Central memory CD8-positive, alpha-beta T cell (primary cell): Measurements from ENCODE around the gene MAGEA4.

Experiments used
- ATAC-seq: fragments of 150-1000 bp; cut with Tn5 transposase; replicated peaks from 2 replicates; pipeline ENCODE4 v1.10.0; 2022; ENCODE audit warnings: mild to moderate bottlenecking, moderate FRiP score, moderate number of reproducible peaks; ENCODE audit not compliant: poor library complexity, severe bottlenecking; ENCODE audit errors: extremely low read depth
- DNase-seq, 2 donors: peaks; one replicate each; pipeline ENCODE4 v3.0.0; 2021; ENCODE audit warnings: low spot score in 2 of 2
- H3K27ac Mint-ChIP-seq: one replicate; pipeline ENCODE4 v1.8.0; 2022; ENCODE audit warnings: low read depth, mild to moderate bottlenecking, moderate library complexity, mixed read lengths
- H3K27me3 Mint-ChIP-seq: one replicate; pipeline ENCODE4 v1.8.0; 2022; ENCODE audit warnings: mixed read lengths
- H3K36me3 Mint-ChIP-seq: one replicate; pipeline ENCODE4 v1.8.0; 2022; ENCODE audit warnings: mild to moderate bottlenecking, moderate library complexity, mixed read lengths; ENCODE audit not compliant: insufficient read depth
- H3K4me1 Mint-ChIP-seq: one replicate; pipeline ENCODE4 v1.8.0; 2022; ENCODE audit warnings: mixed read lengths
- H3K4me3 Mint-ChIP-seq: one replicate; pipeline ENCODE4 v1.8.0; 2022; ENCODE audit warnings: mild to moderate bottlenecking, moderate library complexity, mixed read lengths
- H3K9me3 Mint-ChIP-seq: one replicate; pipeline ENCODE4 v1.8.0; 2022; ENCODE audit warnings: mixed read lengths

MAGEA4 gene

DNA sequence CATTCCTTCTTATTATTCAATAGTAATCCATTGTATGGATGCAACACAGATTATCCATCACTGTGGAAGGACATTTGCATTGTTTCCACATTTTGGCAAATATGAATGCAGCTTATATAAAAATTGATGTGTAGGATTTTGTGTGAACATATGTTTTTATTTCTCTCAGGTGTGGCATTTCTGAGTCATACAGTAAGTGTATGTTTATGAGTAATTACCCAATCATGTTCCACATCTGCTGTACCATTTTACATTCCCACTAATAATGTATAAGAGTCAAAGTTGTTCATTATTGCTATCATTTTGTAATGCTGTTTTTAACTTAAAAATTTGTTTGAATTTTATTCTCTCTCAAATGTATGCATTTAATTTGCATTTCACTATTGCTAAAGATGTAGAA, 25.5 kb downstream of the MAGEA4 start:
- Mint-ChIP-seq H3K36me3 (no peaks in the 10 kb centered on the region), H3K9me3 (no peaks in the 10 kb centered on the region), H3K27me3 (no peaks in the 10 kb centered on the region)

DNA sequence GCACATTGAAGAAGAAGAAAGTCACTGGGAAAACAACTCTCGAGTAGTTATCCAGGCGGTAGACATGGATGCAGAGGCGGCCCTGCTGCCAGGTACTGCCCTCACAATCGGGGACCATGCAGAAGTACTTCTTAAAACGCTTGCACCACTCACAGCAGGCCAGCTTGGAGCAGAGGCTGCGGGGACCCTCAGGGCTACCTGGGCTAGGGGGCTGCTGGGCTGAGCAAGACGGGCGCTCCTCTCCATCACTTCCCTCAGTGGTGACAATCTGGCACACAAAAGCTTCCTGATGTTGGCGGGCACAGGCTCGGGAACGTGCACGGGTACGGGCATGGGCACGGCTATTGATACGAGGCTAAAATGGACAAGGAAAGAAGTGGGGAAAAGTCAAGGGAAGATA, 42.0 kb downstream of the MAGEA4 start:
- DNase-seq = no peak
- H3K4me1 Mint-ChIP-seq = no peaks in the 10 kb centered on the region
- H3K4me3 Mint-ChIP-seq = no peak overlapping the region
- H3K9me3 Mint-ChIP-seq = no peaks in the 10 kb centered on the region
- ATAC-seq = no peak
- H3K27me3 Mint-ChIP-seq = no peaks in the 10 kb centered on the region
- H3K27ac Mint-ChIP-seq = no peak overlapping the region
- H3K36me3 Mint-ChIP-seq = peaks cover 2% of the 10 kb centered on the region

More for the DNA sequence above, 25.5 kb downstream of the MAGEA4 start:
- no peak for DNase-seq
- no peaks in the 10 kb centered on the region for H3K4me1 Mint-ChIP-seq
- ATAC-seq = no peak
- H3K27ac Mint-ChIP-seq = no peak overlapping the region
- no peak overlapping the region for H3K4me3 Mint-ChIP-seq

DNA sequence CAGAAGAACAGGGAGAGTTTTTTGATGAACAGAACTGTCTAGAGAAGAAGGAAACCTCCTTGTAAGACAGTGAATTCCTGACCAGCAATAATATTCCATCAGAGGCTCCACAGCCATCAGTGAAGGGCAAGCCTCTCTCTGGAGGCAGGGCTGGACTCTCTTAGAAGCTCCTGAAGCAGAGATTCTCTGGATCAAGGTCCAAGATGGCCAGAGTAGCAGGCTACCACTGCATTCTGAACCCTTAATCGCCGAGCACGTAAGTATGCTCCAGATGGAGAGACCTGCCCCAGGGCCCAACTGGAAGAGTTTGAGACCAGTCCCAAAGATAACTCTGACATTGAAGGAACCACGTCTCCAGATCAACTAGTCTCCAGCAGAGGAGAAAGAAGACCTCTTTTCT, 45.4 kb downstream of the MAGEA4 start:
- no peak overlapping the region for H3K27ac Mint-ChIP-seq
- no peak for ATAC-seq
- DNase-seq = no peak
- no peaks in the 10 kb centered on the region for H3K4me1 Mint-ChIP-seq
- no peak overlapping the region for H3K4me3 Mint-ChIP-seq
- H3K36me3 Mint-ChIP-seq = no peaks in the 10 kb centered on the region
- peaks cover 8% of the 10 kb centered on the region for H3K9me3 Mint-ChIP-seq
- H3K27me3 Mint-ChIP-seq = no peaks in the 10 kb centered on the region

DNA sequence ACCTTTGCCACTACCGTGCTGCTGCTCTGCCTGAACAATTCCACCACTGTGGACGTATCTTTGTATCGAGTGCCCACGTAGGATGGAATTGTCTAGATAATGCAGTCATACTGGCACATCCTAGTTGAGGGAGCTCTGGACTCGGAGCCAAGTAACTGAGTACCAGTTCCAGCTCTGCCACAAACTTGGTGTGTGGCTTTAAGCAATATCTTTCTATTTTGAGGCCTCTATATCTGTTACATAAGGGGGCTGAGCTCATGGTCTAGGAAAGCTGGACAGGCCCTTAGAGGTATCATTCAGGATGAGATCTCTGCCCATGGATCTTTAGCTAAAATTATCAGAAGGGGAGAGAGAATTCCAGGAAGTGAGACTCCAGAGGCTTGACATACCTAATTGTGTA, 49.3 kb downstream of the MAGEA4 start:
- H3K36me3 Mint-ChIP-seq = no peaks in the 10 kb centered on the region
- H3K4me1 Mint-ChIP-seq = no peaks in the 10 kb centered on the region
- ATAC-seq (no peak), DNase-seq (no peak)
- no peak overlapping the region for H3K27ac Mint-ChIP-seq
- H3K4me3 Mint-ChIP-seq = no peak overlapping the region
- H3K27me3 Mint-ChIP-seq = no peaks in the 10 kb centered on the region
- peaks cover 8% of the 10 kb centered on the region for H3K9me3 Mint-ChIP-seq

DNA sequence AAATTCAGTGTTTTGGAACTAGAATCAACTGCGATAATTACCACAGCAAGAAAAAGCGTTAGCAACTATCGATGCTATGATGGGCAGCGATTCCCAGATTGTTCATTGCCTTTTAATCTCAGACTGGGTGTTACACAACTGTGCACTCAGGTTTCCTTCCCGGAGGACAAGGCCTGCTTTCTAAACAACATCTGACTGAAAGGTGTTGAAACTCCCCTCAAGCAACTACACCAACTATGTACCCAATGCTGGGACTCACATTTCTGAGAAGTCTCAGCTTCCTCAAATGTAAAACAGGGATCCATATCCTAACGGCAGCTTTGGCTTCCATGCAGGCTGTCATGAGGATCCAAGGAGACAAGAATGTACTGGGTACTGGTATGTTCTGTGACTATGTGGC, 53.5 kb downstream of the MAGEA4 start:
- Mint-ChIP-seq H3K9me3 (no peaks in the 10 kb centered on the region), H3K27me3 (no peaks in the 10 kb centered on the region), H3K27ac (no peak overlapping the region), H3K36me3 (no peaks in the 10 kb centered on the region), H3K4me3 (no peak overlapping the region), H3K4me1 (no peaks in the 10 kb centered on the region)
- no peak for DNase-seq
- no peak for ATAC-seq

DNA sequence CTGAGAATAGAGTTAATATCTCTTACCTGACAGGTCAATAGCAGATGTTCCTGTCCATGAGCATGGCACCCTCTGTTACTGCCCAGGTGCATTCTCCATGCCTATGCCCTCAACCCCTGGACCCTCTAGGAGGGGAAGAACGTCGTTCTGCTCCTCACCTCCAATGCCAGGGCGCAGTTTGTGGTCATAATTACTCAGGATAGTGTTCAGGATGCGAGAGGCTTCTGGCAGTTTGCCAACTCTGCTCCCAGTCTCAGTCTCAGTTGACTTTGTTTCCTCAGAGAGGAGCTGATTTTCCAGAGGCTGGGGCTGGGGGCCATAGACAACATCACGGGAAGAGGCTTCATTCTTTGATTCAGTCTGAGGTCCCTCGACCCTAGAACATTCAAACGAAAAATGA, 57.3 kb downstream of the MAGEA4 start:
- Mint-ChIP-seq H3K4me1 (no peaks in the 10 kb centered on the region), H3K27ac (no peak overlapping the region), H3K27me3 (peaks cover 9% of the 10 kb centered on the region), H3K36me3 (no peaks in the 10 kb centered on the region), H3K4me3 (no peak overlapping the region), H3K9me3 (no peaks in the 10 kb centered on the region)
- DNase-seq (no peak), ATAC-seq (no peak)

DNA sequence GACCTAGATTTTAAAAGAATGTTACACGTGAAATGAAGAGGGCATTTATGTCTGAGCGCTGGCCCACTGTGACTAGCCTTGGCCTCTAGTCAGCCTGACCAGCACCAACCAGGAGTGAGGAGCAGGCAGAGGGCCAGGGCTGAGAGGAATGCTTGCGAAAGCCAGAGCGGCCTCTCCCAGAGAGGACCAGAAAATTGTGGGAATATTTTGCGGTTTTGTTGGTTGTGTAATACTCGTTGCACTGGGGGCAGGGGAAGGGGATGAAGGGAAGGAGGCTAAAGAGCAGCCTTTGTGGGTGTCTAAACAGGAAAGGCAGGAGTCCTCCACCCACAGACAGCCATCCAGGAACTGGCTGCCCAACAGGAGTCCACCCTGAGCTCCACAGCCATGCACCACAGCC, 58.0 kb downstream of the MAGEA4 start:
- H3K4me1 Mint-ChIP-seq = no peaks in the 10 kb centered on the region
- no peak for DNase-seq
- H3K36me3 Mint-ChIP-seq = no peaks in the 10 kb centered on the region
- peaks cover 15% of the 10 kb centered on the region for H3K27me3 Mint-ChIP-seq
- H3K9me3 Mint-ChIP-seq = no peaks in the 10 kb centered on the region
- H3K4me3 Mint-ChIP-seq = no peak overlapping the region
- H3K27ac Mint-ChIP-seq = no peak overlapping the region
- no peak for ATAC-seq

DNA sequence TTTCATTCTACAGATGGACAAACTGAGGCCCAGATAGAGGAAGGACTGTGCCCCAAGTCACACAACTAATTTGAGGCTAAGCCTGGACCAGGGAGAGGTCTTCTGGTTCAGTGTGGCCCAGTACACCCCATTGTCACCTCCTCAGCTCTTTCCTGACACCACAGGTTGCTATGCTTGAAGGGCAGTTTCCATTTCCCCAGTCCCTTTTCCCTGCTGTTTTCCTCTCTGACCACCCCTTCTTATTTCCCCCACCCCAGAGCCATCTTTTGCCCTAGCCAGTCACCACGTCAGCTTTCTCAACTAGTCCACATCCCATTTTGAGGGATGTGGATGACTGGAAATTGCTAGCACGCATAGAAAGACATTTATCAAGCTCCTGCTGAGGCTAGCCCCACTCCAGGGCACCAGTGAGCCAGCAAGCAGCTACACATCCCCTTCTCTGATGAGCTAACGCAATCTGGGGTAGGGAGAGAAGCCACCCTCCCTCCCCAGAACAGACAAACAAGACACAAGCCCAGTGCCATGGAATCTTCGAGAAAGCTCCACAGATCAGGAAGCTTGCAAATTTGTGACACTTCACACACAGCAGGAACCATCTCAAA, 60.5 kb downstream of the MAGEA4 start:
- Mint-ChIP-seq H3K9me3 (peaks cover 5% of the 10 kb centered on the region), H3K27ac (no peak overlapping the region), H3K27me3 (peaks cover 15% of the 10 kb centered on the region), H3K4me3 (no peak overlapping the region), H3K36me3 (no peaks in the 10 kb centered on the region), H3K4me1 (no peaks in the 10 kb centered on the region)
- no peak for DNase-seq
- no peak for ATAC-seq

DNA sequence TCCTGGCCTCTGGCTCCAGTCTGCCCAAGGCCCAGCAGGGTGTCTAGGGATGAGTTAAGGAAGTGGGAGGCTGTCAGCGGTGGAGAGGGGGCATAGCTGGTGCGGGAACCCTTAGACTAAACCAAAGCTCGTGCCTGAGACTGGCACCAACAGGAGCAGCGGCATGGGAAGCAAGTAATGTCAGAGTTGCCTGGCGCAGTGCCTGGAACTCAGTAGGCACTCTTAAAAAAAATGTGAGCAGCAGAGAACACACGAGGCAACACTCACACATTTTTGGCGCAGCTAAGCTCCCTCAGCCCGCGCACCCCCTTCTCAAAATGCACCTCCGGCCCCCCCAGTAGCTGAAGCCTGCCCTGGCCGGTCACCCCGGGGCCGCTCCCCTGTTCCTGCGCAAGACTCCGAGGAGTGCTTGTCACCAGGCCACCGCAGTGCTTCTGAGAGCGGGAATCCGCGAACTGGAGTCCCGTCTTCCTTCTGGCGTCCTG, 61.2 kb downstream of the MAGEA4 start:
- Mint-ChIP-seq H3K4me1 (no peaks in the 10 kb centered on the region), H3K27ac (no peak overlapping the region), H3K4me3 (no peak overlapping the region), H3K27me3 (peaks cover 15% of the 10 kb centered on the region), H3K36me3 (no peaks in the 10 kb centered on the region), H3K9me3 (peaks cover 5% of the 10 kb centered on the region)
- ATAC-seq = no peak
- DNase-seq = no peak
